ENCODE data around the gene CCDC85C. TPM values are rescaled to one million over a fixed set of nuclear protein-coding genes. Genes with fewer than 3 reads are reported as not detected.

CCDC85C gene
- total and polyA plus RNA-seq, 2 experiments from 2014 or later = 4.5 to 24.9 TPM

DNA sequence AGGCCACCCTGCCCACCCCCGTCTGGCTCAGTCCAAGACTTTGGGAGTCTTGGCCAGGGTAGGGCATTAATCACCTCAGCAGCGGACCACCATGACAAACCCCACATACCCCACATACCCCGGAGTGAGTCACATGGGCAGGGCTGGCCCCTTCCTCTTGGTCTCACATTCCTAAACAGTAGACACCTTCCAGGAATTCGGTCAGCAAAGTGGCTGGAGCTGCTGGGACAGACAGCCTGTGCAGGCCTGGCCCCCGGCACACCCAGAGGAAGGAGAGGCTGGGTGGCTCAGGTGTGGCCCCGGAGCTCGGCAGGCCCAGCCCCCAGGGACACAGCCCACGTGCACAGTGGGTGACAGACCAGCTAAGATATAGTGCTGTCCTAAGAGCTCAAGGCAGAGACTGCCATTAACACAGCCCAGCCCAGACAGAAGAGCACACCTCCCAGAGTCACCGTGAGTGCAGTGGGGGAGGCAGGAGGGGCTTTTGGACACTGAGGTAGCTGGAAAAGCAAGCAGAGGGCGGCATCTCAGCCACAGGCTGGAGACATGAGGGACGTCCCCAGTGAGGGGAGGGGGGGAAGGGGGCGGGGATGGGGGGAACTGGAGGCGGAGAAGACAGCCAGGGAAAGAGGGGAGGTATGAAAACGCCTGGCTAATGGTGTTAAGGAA, 24.0 kb downstream of the CCDC85C start:
- H3K27ac ChIP-seq (ENCODE audit: low read depth) = 0 out of 2 replicates have a peak overlapping the region, but pooled peaks have one; percentile 14
- peaks cover 4% of the 10 kb centered on the region; the same call in 1 of the 2 replicates for H4K20me1 ChIP-seq (replicated peaks; ENCODE audit: insufficient read depth)
- no peak overlapping the region for H3K4me3 ChIP-seq
- no peak overlapping the region; the same call in 1 of the 2 replicates for H3K27ac Mint-ChIP-seq
- H3K4me3 Mint-ChIP-seq = no peak overlapping the region
- H3K27me3 ChIP-seq (ENCODE audit: insufficient read depth) = no peaks in the 10 kb centered on the region
- H2AFZ ChIP-seq = no peak overlapping the region
- H3K4me1 ChIP-seq (ENCODE audit: insufficient read depth) = peaks cover 26% of the 10 kb centered on the region
- no peak overlapping the region for H3K4me2 ChIP-seq
- peaks cover 3% of the 10 kb centered on the region for H3K27me3 Mint-ChIP-seq (ENCODE audit: insufficient read depth, low read depth, poor library complexity)
- no peaks in the 10 kb centered on the region for H3K9me3 Mint-ChIP-seq
- DNase-seq (ENCODE audit: low spot score) = peak; percentile 54
- TF ChIP-seq POLR2AphosphoS5 (IDR thresholded peaks at IDR 0.05; ENCODE audit: low read depth) (no peak), EZH2 (IDR thresholded peaks at IDR 0.05; ENCODE audit: low read depth, unreplicated experiment) (no peak)
- ATAC-seq = peak; percentile 32
- H3K36me3 ChIP-seq (ENCODE audit: insufficient read depth) = no peaks in the 10 kb centered on the region
- no peaks in the 10 kb centered on the region for H3F3A ChIP-seq (replicated peaks; ENCODE audit: low read depth)
- H3K9me2 ChIP-seq (ENCODE audit: insufficient read depth) = no peaks in the 10 kb centered on the region
- H3K36me3 Mint-ChIP-seq (ENCODE audit: low read depth) = no peaks in the 10 kb centered on the region
- H3K4me1 Mint-ChIP-seq = peaks cover 38% of the 10 kb centered on the region
- peaks cover 49% of the 10 kb centered on the region for H3K79me2 ChIP-seq (replicated peaks; ENCODE audit: insufficient read depth)

- H3K4me3 ChIP-seq = no peak overlapping the region
- ATAC-seq (peak; percentile 17), DNase-seq (ENCODE audit: low spot score) (no peak)
- no peaks in the 10 kb centered on the region for H3K27me3 ChIP-seq (ENCODE audit: insufficient read depth)
- Mint-ChIP-seq H3K4me1 (peaks cover 46% of the 10 kb centered on the region), H3K27ac (no peak overlapping the region), H3K9me3 (no peaks in the 10 kb centered on the region), H3K4me3 (no peak overlapping the region), H3K27me3 (ENCODE audit: insufficient read depth, low read depth, poor library complexity) (peaks cover 3% of the 10 kb centered on the region), H3K36me3 (ENCODE audit: low read depth) (no peaks in the 10 kb centered on the region)
- peaks cover 50% of the 10 kb centered on the region for H3K79me2 ChIP-seq (replicated peaks; ENCODE audit: insufficient read depth)
- H3K9me2 ChIP-seq (ENCODE audit: insufficient read depth) = no peaks in the 10 kb centered on the region
- no peak overlapping the region for H3K4me2 ChIP-seq
- no peaks in the 10 kb centered on the region for H3F3A ChIP-seq (replicated peaks; ENCODE audit: low read depth)
- H3K4me1 ChIP-seq (ENCODE audit: insufficient read depth) = peaks cover 34% of the 10 kb centered on the region
- peaks cover 4% of the 10 kb centered on the region; the same call in 1 of the 2 replicates for H4K20me1 ChIP-seq (replicated peaks; ENCODE audit: insufficient read depth)
- H2AFZ ChIP-seq = no peak overlapping the region
- TF ChIP-seq STAT1 (IDR thresholded peaks at IDR 0.05; ENCODE audit: unreplicated experiment) (no peak), REST (IDR thresholded peaks at IDR 0.05; ENCODE audit: unreplicated experiment) (no peak), CREB1 (CRISPR knock-in tag; IDR thresholded peaks at IDR 0.05; ENCODE audit: low read depth) (no peak), ZNF114 (CRISPR knock-in tag; IDR thresholded peaks at IDR 0.05) (no peak), JUNB (IDR thresholded peaks at IDR 0.05; ENCODE audit: unreplicated experiment) (no peak), NANOG (IDR thresholded peaks at IDR 0.05; ENCODE audit: borderline replicate concordance) (no peak), ZNF331 (CRISPR knock-in tag; IDR thresholded peaks at IDR 0.05; ENCODE audit: low read depth) (no peak), ETS1 (IDR thresholded peaks at IDR 0.05) (no peak)
- 0 out of 2 replicates have a peak overlapping the region, but pooled peaks have one; percentile 14 for H3K27ac ChIP-seq (ENCODE audit: low read depth)
- no peaks in the 10 kb centered on the region for H3K36me3 ChIP-seq (ENCODE audit: insufficient read depth)
Measured at GRCh38 chr14:99579120-99579836, 24.7 kb downstream of the CCDC85C start.
